HG02678 (cell line): ENCODE results near the gene ZNF555.
"Not testable (repeated sequence)": the region's sequence is repeated elsewhere in the genome, so short reads cannot be mapped to it uniquely, and the experiment has no call there.

ENCODE experiments used
- ATAC-seq: cut with Tn5 transposase; IDR thresholded peaks from one replicate; pipeline ENCODE4 v1.9.1; 2021; ENCODE audit warnings: mild to moderate bottlenecking, moderate library complexity; ENCODE audit not compliant: unreplicated experiment

The ZNF555 gene

GRCh38 chr19:2806736-2807378, 34.4 kb upstream of the ZNF555 start:
- ATAC-seq, result no peak

GRCh38 chr19:2807379-2808128, 33.7 kb upstream of the ZNF555 start:
- no peak for ATAC-seq

- no peak for ATAC-seq
Observed at GRCh38 chr19:2808129-2808941, 32.9 kb upstream of the ZNF555 start.

GRCh38 chr19:2809387-2810140, 31.7 kb upstream of the ZNF555 start:
- no peak for ATAC-seq

GRCh38 chr19:2810141-2811091, 30.9 kb upstream of the ZNF555 start:
- ATAC-seq, result no peak

GRCh38 chr19:2811221-2811722, 30.0 kb upstream of the ZNF555 start:
- no peak for ATAC-seq

GRCh38 chr19:2811735-2812413, 29.4 kb upstream of the ZNF555 start:
- no peak for ATAC-seq

GRCh38 chr19:2812414-2813234, 28.7 kb upstream of the ZNF555 start:
- ATAC-seq, result no peak

- ATAC-seq, result no peak
Observed at GRCh38 chr19:2813235-2814160, 27.8 kb upstream of the ZNF555 start.

GRCh38 chr19:2814426-2814825, 26.8 kb upstream of the ZNF555 start:
- ATAC-seq, result no peak

- no peak for ATAC-seq
Observed at GRCh38 chr19:2815191-2815614, 26.1 kb upstream of the ZNF555 start.

GRCh38 chr19:2815923-2816322, 25.4 kb upstream of the ZNF555 start:
- no peak for ATAC-seq

- no peak for ATAC-seq
Observed at GRCh38 chr19:2816641-2817040, 24.6 kb upstream of the ZNF555 start.

GRCh38 chr19:2817237-2817829, 23.9 kb upstream of the ZNF555 start:
- ATAC-seq, result not testable (repeated sequence)

- peak; percentile 96 for ATAC-seq
Observed at GRCh38 chr19:2819540-2820111, 21.6 kb upstream of the ZNF555 start, which contains the start of gene ZNF554. TSS of gene ZNF554 (plus strand) at chr19:2819868. CDS start at chr19:2820072, 204 bp downstream.

- ATAC-seq, result no peak
Observed at GRCh38 chr19:2820112-2820702, 21.1 kb upstream of the ZNF555 start.
